Activated effector memory CD4-positive, alpha-beta T cell treated with Interleukin-2 at 50 U/mL for 16 hours (primary cell): ENCODE results near the gene TSPAN18.
A peak's percentile ranks its signal among the peaks of the same experiment; 100 is the strongest.

ENCODE experiments used
- DNase-seq: peaks from one replicate; pipeline ENCODE4 v3.0.0-alpha.2; 2020

TSPAN18 gene

GRCh38 chr11:44950031-44950624 lies 223.4 kb downstream of the TSPAN18 start:
- no peak for DNase-seq

GRCh38 chr11:44950625-44951476 lies 224.1 kb downstream of the TSPAN18 start, which contains the start of gene TP53I11:
TSS of gene TP53I11 (minus strand) at chr11:44950883. CDS start at chr11:44938335, 12,548 bp downstream.
- peak; percentile 54 for DNase-seq

GRCh38 chr11:44952082-44952481 lies 225.3 kb downstream of the TSPAN18 start:
- DNase-seq: no peak

- DNase-seq: no peak
Observed at GRCh38 chr11:44952500-44953260, 225.9 kb downstream of the TSPAN18 start.

GRCh38 chr11:44954051-44954906 lies 227.5 kb downstream of the TSPAN18 start:
- DNase-seq: no peak

DNA sequence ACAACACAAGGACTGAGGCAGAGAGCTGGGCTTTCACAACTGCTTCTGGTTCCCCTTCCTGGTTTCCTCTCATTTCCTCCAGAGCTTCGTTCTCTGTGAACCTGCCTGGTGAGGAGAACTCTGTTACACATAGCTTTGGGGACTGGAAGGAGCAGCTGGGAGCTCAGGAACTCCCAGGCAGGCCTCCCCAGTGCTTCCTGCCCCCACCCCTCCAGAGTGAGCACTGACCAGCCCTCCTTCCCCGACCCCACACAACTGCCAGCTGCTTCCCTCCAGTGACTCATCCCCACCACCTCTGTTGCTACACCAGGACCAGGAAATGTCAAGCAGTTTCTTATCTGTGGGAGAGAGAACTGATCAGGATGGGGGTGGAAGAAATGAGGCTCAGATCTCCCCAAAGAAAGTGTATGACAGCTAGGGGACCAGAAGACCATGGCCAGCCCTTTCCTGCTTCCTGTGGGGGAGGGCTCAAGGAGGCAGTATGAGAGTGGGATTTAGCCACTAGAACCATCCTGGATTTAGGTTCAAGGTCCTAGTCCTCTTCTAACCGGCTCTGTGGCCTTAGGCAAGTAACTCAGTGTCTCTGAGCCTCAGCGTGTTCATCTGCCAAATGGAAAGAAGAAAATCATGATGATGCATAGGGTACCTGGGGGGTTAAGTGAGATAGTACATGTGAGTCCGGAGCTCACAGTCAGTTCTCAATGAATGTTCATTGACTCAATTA lies 228.4 kb downstream of the TSPAN18 start:
- DNase-seq: no peak

GRCh38 chr11:44957040-44957515 lies 230.3 kb downstream of the TSPAN18 start:
- DNase-seq: no peak

DNA sequence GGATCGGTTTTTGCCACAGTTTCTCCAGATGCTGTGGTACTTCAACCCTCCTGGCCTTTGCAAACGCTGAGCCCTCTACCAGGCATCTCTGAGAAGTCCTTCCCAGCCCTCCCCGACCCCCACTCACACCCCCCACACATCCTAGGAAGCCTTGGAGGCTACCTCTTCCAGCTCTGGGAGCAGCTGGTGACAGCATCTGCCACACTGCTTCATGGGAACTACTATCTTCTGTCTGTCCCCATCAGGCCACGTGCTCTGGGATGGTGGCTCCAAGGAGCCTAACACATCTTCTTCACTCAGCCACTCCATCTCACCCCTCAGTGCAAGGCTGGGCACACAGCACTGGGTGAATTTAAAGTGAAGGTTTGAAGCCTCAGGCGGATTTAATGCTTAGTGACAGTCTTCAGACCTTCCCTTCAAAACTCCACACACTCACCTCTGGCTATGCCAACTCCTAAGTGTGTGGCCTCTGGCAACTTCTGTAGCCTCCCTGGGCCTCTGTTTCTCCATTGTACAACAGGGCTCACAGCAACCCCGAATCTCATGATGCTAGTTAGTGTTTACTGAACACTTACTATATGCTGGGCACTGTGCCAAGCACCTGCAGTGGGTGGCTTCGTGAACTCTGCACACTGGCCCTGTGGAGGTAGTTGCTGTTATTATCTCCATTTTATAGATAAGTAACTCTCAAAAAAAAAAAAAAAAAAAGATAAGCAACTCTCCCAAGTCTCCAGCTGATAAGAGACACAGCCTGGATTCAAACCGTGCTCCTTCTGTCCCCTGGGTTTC lies 231.2 kb downstream of the TSPAN18 start:
- DNase-seq: no peak

- no peak for DNase-seq
Observed at GRCh38 chr11:44959064-44959463, 232.3 kb downstream of the TSPAN18 start.

GRCh38 chr11:44960200-44960845 lies 233.6 kb downstream of the TSPAN18 start:
- no peak for DNase-seq

- no peak for DNase-seq
Observed at GRCh38 chr11:44962464-44962863, 235.7 kb downstream of the TSPAN18 start.

DNA sequence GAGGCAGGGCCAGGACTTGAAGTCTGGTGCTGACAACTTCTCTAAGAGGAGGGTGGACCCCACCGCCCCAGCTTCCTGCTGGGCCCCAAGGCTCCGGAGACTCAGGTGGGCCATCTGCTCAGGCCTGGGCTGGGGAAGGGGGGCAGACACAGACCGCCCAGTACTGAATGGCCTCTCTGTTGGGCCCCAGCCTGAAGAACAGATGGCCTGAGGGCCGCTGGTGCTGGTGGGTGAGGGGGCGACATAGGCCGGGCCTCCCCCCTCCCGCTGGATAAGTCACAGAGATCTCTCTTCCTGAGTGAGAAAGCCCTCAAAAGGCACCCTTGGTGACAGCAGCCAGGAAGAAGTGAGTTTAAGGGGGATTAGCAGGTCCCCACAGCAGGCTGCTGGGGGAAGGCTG lies 236.4 kb downstream of the TSPAN18 start:
- DNase-seq: no peak

DNA sequence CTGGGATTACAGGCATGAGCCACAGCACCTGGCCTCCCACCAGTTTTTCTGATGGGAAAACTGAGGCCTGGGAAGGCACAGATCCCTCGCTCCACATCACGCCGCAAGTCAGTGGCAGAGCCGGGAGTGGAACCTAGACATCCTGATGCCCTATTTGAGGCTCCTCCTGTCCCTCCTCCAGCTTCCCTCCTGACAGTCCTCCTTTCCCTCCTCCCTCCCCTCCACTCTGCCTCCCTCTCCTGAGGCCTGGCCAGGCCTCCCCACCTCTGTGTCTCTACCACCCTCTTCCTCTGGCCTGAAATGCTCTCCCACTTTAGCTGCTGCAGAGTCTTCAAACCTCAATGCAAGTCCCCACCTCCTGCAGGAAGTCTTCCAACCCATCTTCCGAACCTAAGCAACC lies 237.2 kb downstream of the TSPAN18 start:
- DNase-seq: no peak

GRCh38 chr11:44964526-44965209 lies 237.9 kb downstream of the TSPAN18 start:
- DNase-seq: no peak

DNA sequence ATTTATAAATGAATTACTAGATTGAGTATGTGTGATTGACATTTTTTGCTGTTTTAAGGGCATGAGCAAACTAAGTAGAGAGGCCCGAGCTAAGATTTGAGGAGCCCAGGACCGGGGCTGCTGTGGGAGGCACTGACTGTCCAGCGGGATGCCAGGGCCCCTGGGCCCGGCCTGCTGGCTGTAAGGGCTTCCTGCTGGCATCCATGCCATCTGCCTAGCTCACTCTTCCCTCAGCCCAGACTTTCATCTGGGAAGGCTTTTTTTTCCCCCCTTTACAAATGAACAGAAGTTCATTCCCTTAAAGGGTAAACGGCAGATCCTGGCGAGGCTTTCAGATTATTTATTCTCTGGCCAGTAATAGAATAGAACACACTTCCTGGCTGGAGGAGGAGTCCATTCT lies 239.9 kb downstream of the TSPAN18 start:
- no peak for DNase-seq

DNA sequence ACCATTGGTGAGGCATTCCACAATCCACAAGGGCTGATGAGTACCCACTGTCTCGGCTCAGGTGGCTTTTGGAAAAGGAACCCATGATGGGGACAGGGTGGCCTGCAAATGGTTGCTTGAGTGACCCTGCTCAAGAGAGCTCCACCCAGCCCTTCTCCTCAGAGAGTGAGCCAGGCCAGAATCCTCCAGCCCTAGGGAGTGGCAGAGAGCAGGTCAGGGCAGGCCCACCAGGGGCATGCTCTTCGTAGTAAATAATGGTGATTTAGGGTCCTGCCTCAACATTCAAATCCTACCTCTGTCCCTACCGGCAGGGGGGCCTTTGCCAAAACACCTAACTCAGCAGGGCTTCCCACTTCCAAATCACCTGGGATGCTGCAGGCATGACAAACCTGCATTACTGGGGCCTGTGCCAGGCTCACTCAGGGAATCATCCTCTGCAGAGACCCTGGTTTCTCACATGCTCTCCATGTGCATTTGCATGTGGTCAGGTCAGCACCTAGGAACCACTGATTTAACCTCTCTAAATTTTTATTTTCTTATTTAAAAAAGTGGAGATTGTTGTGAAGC lies 241.3 kb downstream of the TSPAN18 start:
- no peak for DNase-seq

DNA sequence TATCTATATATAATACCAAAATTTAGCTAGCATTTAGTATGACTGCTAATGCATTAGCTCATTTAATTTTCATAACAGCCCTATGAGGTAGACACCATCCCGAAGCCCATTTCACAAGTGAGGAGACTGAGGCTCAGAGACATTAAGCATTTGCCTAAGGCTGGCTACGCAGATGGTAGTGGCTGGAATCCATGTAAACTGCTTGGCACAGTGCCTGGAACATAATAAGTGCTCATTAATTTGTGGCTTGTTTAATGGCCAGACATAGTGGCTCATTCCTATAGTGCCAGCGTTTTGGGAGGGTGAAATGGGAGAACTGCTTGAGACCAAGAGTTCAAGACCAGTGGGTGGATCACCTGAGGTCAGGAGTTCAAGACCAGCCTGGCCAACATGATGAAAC lies 241.7 kb downstream of the TSPAN18 start:
- no peak for DNase-seq

DNA sequence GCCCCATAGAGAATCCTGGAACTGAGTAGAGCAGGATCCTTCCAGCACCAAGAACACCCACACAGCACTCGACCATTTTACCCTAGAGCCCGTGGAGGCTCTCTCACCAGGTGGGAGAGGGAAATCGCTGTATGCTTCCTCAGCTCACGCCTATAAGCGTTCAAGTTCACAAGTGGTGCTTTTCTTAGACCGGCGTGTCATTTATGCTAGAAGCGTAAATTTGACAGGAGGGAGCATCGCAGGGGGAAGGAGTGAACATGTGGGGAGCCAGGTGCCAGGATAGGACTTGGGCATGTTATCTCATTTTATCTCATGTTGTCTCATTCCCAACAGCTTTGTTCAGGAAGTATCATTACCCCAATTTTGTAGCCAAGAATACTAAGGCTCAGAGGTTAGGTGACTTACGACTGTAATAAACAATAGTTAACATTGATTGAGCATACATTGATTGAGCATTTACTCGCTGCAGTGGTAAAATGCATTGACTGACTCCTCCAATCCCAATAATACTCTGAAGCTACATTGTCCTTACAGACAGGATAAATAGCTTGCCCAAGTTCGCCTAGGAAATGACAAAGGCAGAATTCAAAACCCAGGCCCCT lies 243.0 kb downstream of the TSPAN18 start:
- no peak for DNase-seq

- no peak for DNase-seq
Observed at GRCh38 chr11:44970293-44970692, 243.5 kb downstream of the TSPAN18 start.
